ENCODE data around the gene DUSP15.

DNA sequence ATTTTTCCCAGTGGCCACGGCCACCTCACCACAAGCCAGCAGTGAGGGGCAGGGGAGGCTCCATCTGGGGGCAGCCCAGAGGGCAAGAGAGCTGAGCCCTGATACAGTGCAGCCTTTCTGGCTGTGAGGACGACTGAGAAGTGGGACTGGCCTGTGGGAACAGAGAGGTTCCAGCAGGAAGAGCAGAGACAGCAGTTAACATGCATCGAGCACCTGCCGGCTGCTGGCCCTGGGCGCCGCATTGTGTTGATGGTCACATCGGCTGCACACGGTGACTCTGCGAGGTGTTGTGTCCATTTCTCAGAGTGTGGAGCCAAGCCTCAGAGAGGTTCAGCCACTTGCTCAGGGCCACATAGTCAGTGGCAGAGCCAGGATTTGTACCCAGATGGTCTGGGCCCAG, 34.8 kb downstream of the DUSP15 start:
- TF ChIP-seq, protein P1, sequence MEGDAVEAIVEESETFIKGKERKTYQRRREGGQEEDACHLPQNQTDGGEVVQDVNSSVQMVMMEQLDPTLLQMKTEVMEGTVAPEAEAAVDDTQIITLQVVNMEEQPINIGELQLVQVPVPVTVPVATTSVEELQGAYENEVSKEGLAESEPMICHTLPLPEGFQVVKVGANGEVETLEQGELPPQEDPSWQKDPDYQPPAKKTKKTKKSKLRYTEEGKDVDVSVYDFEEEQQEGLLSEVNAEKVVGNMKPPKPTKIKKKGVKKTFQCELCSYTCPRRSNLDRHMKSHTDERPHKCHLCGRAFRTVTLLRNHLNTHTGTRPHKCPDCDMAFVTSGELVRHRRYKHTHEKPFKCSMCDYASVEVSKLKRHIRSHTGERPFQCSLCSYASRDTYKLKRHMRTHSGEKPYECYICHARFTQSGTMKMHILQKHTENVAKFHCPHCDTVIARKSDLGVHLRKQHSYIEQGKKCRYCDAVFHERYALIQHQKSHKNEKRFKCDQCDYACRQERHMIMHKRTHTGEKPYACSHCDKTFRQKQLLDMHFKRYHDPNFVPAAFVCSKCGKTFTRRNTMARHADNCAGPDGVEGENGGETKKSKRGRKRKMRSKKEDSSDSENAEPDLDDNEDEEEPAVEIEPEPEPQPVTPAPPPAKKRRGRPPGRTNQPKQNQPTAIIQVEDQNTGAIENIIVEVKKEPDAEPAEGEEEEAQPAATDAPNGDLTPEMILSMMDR (IDR thresholded peaks at IDR 0.05): no peak
- no peak for TF ChIP-seq POLR2A (IDR thresholded peaks at IDR 0.05)
